22Rv1 (cell line): ENCODE results near the gene SRD5A2.

Source experiments
- H3K27ac ChIP-seq: fragments of 450-650 bp; 2 replicates; pipeline ENCODE4 v1.5.1; 2017
- ZFX ChIP-seq: fragments of 450-650 bp; IDR thresholded peaks from 2 replicates; pipeline ENCODE4 v1.6.1; 2017; ENCODE audit warnings: antibody characterized with exemption, borderline replicate concordance
- TF ChIP-seq, protein P1 (sequence below): fragments of 450-650 bp; IDR thresholded peaks from 2 replicates; pipeline ENCODE4 v1.5.1; 2017; ENCODE audit warnings: mild to moderate bottlenecking

The SRD5A2 gene, protein sequence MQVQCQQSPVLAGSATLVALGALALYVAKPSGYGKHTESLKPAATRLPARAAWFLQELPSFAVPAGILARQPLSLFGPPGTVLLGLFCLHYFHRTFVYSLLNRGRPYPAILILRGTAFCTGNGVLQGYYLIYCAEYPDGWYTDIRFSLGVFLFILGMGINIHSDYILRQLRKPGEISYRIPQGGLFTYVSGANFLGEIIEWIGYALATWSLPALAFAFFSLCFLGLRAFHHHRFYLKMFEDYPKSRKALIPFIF

DNA sequence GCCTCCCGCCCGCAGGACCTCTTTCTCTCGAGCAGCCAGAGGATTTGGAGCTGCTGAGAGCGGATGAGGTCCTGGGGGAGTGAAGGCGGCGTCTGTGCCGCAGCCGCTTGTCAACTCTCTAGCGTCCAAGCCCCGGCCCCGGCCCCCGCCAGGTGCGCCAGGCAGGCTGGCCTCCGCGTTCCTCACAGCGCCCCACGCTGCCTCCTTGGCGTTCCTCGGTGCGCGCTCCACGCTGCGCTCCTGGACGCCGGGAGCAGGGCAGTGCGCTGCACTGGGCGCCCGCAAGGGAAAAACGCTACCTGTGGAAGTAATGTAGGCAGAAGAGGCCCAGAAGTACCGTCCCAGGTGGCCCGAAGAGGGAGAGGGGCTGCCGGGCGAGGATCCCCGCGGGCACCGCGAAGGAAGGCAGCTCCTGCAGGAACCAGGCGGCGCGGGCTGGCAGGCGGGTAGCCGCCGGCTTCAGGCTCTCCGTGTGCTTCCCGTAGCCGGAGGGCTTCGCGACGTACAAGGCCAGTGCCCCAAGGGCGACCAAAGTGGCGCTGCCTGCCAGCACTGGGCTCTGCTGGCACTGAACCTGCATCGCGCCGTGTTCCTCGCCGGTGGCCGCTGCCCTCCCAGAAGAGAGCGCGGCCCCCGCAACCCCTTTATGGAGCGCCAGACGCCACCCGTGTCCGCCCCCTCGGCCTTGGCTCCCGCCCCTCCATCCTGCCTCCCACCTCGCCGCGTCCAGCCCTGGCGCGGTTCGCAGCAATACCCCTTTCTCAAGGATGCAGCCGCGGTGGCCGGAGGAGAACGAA lies at the start of gene SRD5A2:
Gene SRD5A2 (minus strand): TSS at position 618 of the 797 bp plus-strand sequence. CDS start 38 bp downstream, at position 580.
- TF ChIP-seq ZFX, result no peak
- TF ChIP-seq, protein P1, sequence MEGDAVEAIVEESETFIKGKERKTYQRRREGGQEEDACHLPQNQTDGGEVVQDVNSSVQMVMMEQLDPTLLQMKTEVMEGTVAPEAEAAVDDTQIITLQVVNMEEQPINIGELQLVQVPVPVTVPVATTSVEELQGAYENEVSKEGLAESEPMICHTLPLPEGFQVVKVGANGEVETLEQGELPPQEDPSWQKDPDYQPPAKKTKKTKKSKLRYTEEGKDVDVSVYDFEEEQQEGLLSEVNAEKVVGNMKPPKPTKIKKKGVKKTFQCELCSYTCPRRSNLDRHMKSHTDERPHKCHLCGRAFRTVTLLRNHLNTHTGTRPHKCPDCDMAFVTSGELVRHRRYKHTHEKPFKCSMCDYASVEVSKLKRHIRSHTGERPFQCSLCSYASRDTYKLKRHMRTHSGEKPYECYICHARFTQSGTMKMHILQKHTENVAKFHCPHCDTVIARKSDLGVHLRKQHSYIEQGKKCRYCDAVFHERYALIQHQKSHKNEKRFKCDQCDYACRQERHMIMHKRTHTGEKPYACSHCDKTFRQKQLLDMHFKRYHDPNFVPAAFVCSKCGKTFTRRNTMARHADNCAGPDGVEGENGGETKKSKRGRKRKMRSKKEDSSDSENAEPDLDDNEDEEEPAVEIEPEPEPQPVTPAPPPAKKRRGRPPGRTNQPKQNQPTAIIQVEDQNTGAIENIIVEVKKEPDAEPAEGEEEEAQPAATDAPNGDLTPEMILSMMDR, result no peak
- H3K27ac ChIP-seq, result no peak within 1 kb of the TSS

DNA sequence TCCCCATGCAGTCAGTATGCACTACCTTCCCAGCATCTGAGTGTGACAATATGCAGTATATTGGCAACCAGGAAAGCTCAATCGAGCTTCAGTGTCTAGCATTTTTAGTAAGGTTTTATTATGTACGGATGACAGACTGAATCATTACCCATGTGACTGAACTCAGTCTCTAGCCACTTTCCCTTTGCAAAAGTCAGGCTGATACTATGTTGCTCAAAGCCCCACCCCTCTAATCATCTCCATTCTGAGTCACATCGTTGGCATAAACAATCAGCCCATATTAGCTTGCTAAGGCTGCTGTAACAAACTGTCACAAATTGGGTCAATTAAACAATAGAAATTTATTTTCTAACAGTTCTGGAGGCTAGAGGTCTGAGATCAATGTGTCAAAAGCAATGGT lies 25.8 kb upstream of the SRD5A2 start:
- TF ChIP-seq ZFX, result no peak
- TF ChIP-seq, protein P1, result no peak
- no peak overlapping the region for H3K27ac ChIP-seq

DNA sequence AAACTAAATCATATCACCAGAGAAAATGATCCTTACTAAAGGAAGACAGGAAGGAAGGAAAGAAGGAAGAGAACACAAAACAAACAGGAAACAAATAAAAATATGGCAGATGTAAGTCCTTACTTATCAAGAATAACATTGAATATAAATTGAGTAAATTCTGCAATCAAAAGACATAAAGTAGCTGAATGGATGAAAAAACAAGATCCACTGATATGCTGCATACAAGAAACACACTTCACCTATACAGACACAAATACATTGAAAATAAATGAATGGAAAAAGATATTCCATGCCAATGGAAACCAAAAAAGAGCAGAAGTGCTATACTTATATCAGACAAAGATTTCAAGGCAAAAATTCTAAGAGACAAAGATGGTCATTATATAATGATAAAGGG lies 18.0 kb upstream of the SRD5A2 start:
- no peak for TF ChIP-seq ZFX
- TF ChIP-seq, protein P1, result no peak
- H3K27ac ChIP-seq, result no peak overlapping the region

DNA sequence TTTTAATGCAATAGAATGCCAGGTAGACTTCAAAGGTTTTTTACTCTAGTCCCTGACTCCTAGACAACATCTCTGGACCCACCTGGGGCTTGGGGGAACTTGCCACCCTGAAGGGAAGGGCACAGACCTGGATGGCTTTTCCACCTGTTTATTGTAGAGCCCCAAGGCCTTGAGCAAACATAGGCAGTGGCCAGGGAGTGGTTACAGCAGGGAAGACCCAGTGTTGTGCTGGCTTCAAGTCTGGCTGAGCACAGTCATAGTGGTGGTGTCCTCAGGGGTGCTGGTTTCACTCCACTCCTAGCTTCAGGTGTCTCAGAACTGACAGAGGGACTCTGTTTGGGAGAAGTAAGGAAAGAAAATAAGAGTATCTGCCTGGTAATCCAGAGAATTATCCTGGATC lies 5.5 kb upstream of the SRD5A2 start:
- H3K27ac ChIP-seq, result no peak overlapping the region

DNA sequence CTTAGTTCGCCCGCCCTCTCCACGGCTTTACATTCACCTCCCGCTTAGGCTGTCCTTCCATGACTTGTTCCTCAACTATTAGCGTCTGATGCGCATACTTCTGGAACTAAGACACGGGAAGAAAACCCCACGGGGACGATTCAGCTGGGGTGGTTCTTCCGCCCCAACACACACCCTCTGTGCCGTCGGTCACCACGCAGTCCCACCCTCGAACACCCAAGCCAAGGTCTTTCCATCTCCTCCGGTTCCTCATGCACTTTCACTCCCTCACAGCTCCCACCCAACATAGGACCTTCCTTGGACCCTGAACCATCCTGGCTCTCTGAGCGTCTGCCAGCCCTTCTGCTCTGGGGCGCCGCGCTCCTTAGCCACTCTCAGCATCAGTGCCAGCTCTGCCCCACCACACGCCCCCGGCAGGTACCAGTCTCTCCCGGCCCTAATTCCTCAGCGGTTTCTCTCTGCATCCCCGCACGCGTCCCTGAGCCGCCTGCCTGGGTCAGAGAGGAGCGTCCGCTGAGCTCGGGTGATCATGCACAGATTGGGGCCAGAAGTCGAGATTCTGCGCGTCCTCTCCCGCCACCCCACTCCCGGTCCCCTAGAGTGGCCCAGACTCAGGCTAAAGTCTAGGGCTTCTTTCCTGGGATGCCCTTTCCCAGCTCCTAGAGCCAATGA lies 522 bp upstream of the SRD5A2 start:
- no peak overlapping the region for H3K27ac ChIP-seq
- TF ChIP-seq, protein P1, result no peak
- TF ChIP-seq ZFX, result no peak

More for the DNA sequence above, 5.5 kb upstream of the SRD5A2 start:
- no peak for TF ChIP-seq ZFX
- TF ChIP-seq, protein P1, result no peak

DNA sequence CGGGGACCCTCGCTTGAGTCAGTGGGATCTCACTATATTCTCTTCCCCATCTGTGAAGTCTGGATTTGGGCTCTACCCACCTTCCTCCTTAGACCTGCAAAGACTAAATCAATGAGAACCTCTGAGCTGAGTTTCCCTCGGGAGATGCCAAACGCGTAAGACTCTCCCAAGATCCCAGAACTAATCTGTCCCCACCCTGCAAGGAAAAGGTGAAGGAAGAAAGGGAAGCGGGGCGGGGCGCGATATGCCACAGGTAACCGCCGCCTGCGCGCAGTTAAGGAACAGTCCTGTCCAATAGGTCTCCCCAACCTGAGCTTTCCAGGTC lies 780 bp downstream of the SRD5A2 start:
- TF ChIP-seq, protein P1, result no peak
- no peak for TF ChIP-seq ZFX
- no peak overlapping the region for H3K27ac ChIP-seq

DNA sequence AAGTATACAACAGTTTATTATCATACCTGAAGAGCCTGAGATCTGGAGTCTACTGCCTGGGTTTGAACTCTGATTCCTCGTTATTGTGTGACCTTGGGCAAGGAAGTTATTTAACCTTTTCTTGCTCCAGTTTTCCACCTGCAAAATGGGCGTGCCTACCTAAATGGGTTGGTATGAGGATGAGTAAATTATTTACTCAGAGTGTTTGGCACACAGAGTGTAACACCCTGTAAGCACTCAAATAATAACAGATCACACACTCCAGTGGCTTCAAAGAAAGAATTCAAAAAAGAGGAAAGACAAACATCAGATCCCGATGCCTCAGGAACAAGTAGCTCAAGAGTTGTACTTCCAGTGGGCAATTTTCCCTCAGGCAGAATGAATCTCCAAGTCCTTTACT lies 2.4 kb downstream of the SRD5A2 start:
- TF ChIP-seq, protein P1, result no peak
- no peak for TF ChIP-seq ZFX
- no peak overlapping the region for H3K27ac ChIP-seq
